Measurements from ENCODE around the gene NFIX.

- TF ChIP-seq EZH2 (IDR thresholded peaks at IDR 0.05; ENCODE audit: borderline replicate concordance, low read length) (no peak), CTCF (conservative IDR thresholded peaks at IDR 0.05 in 1 of 2, IDR thresholded peaks at IDR 0.05 in 1 of 2; ENCODE audit: extremely low read depth in 1 of 2, insufficient read depth in 1 of 2, low read depth in 1 of 2, low read length in 2 of 2) (no peak)
Observed at GRCh38 chr19:13015361-13016223, 20.3 kb downstream of the NFIX start.
